KMS-11 (cell line): Measurements from ENCODE around the gene TREH.

Experiments used
- H2AFZ ChIP-seq: fragments of 200-600 bp; sonication (generic); 2 replicates; pipeline ENCODE4 v1.6.1; 2016; ENCODE audit warnings: antibody characterized with exemption, mixed run types, low read depth
- H3K27ac ChIP-seq: fragments of 200-600 bp; sonication (generic); 2 replicates; pipeline ENCODE4 v1.6.1; 2016; ENCODE audit warnings: mild to moderate bottlenecking, mixed run types
- H3K27me3 ChIP-seq: fragments of 200-600 bp; sonication (generic); 2 replicates; pipeline ENCODE4 v1.6.1; 2017; ENCODE audit warnings: mild to moderate bottlenecking, low read depth, mixed run types, moderate library complexity; ENCODE audit not compliant: insufficient read depth
- H3K36me3 ChIP-seq: fragments of 200-600 bp; sonication (generic); 2 replicates; pipeline ENCODE4 v1.6.1; 2017; ENCODE audit warnings: mild to moderate bottlenecking, mixed run types; ENCODE audit not compliant: insufficient read depth
- H3K4me1 ChIP-seq: fragments of 200-600 bp; sonication (generic); 2 replicates; pipeline ENCODE4 v1.6.1; 2016; ENCODE audit warnings: mild to moderate bottlenecking, low read depth, mixed run types; ENCODE audit not compliant: poor library complexity, severe bottlenecking
- H3K4me2 ChIP-seq: fragments of 200-600 bp; sonication (generic); 2 replicates; pipeline ENCODE4 v1.7.0; 2016; ENCODE audit warnings: mild to moderate bottlenecking, mixed run types
- H3K4me3 ChIP-seq: fragments of 200-600 bp; sonication (generic); IDR thresholded peaks from 2 replicates; pipeline ENCODE4 v1.6.1; 2017; ENCODE audit warnings: low read depth, low read length, mixed read lengths; ENCODE audit not compliant: insufficient read depth
- H3K79me2 ChIP-seq: fragments of 200-600 bp; sonication (generic); 2 replicates; pipeline ENCODE4 v1.6.1; 2016; ENCODE audit warnings: low read depth, mixed run types; ENCODE audit not compliant: insufficient read depth
- H3K9ac ChIP-seq: fragments of 200-600 bp; sonication (generic); 2 replicates; pipeline ENCODE4 v1.6.1; 2016; ENCODE audit warnings: mild to moderate bottlenecking, mixed run types
- H4K20me1 ChIP-seq: fragments of 200-600 bp; sonication (generic); 2 replicates; pipeline ENCODE4 v1.6.1; 2016; ENCODE audit warnings: mild to moderate bottlenecking, mixed run types; ENCODE audit not compliant: insufficient read depth
- CTCF ChIP-seq: fragments of 200-600 bp; sonication (generic); conservative IDR thresholded peaks from 2 replicates; pipeline ENCODE4 v1.6.1; 2017; ENCODE audit warnings: low read depth, mild to moderate bottlenecking, antibody characterized with exemption, low read length, moderate library complexity, mixed read lengths

The TREH gene

DNA sequence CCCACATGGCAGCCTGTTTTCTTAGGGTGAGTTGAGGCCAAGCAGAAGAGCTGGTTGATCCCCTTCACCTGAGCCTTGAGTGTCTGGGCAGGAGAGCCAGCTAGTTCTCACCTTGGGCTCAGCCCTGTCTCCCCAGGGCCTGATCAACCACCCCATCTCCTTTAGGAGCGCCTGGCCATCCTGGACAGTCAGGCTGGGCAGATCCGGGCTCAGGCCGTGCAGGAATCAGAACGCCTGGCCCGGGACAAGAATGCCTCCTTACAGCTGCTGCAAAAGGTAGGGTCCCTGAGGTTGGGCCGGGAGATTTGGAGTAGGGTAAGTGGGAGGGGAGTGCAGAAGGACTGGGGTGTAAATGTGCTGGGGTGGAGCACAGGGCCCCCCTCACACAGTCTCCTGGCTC is 40.7 kb downstream of the TREH start:
- Histone ChIP-seq H3K9ac (no peak overlapping the region), H3K4me1 (peaks cover 23% of the 10 kb centered on the region), H3K4me3 (no peak overlapping the region), H3K36me3 (no peaks in the 10 kb centered on the region), H3K27me3 (no peaks in the 10 kb centered on the region), H3K79me2 (no peaks in the 10 kb centered on the region), H3K27ac (no peak overlapping the region), H3K4me2 (no peak overlapping the region), H4K20me1 (no peaks in the 10 kb centered on the region), H2AFZ (no peak overlapping the region)
- no peak for TF ChIP-seq CTCF

GRCh38 chr11:118636569-118637290 is 42.7 kb downstream of the TREH start:
- no peaks in the 10 kb centered on the region for H3K27me3 ChIP-seq
- H3K36me3 ChIP-seq: no peaks in the 10 kb centered on the region
- TF ChIP-seq CTCF: no peak

GRCh38 chr11:118635642-118636041 is 43.8 kb downstream of the TREH start:
- no peak overlapping the region for H3K4me2 ChIP-seq
- H3K27ac ChIP-seq: no peak overlapping the region
- no peak overlapping the region for H3K9ac ChIP-seq
- H3K4me1 ChIP-seq: no peaks in the 10 kb centered on the region
- no peaks in the 10 kb centered on the region for H3K79me2 ChIP-seq
- no peak for TF ChIP-seq CTCF
- no peaks in the 10 kb centered on the region for H3K27me3 ChIP-seq
- no peaks in the 10 kb centered on the region for H4K20me1 ChIP-seq
- H3K36me3 ChIP-seq: no peaks in the 10 kb centered on the region
- H3K4me3 ChIP-seq: no peak overlapping the region
- no peak overlapping the region for H2AFZ ChIP-seq

More at GRCh38 chr11:118636569-118637290, 42.7 kb downstream of the TREH start:
- H3K79me2 ChIP-seq: no peaks in the 10 kb centered on the region
- H2AFZ ChIP-seq: no peak overlapping the region
- H3K27ac ChIP-seq: no peak overlapping the region
- no peak overlapping the region for H3K9ac ChIP-seq
- H3K4me2 ChIP-seq: no peak overlapping the region
- H4K20me1 ChIP-seq: no peaks in the 10 kb centered on the region
- H3K4me1 ChIP-seq: peaks cover 7% of the 10 kb centered on the region
- no peak overlapping the region for H3K4me3 ChIP-seq

- no peak overlapping the region for H3K4me3 ChIP-seq
- no peak for TF ChIP-seq CTCF
These were observed 44.2 kb downstream of the TREH start for GRCh38 chr11:118635237-118635591.

More at GRCh38 chr11:118635237-118635591, 44.2 kb downstream of the TREH start:
- Histone ChIP-seq H4K20me1 (no peaks in the 10 kb centered on the region), H3K27me3 (no peaks in the 10 kb centered on the region), H3K9ac (no peak overlapping the region), H3K27ac (no peak overlapping the region), H3K4me1 (no peaks in the 10 kb centered on the region), H3K79me2 (no peaks in the 10 kb centered on the region), H3K36me3 (no peaks in the 10 kb centered on the region), H2AFZ (no peak overlapping the region), H3K4me2 (no peak overlapping the region)
